Stimulated activated CD8-positive, alpha-beta memory T cell treated with anti-CD3 and anti-CD28 coated beads, Interleukin-15, amount 100 ng/mL, for 1 hour (primary cell): ENCODE measurements around the gene STMN1.
A peak's percentile ranks its signal among the peaks of the same experiment; 100 is the strongest.

Experiments
- DNase-seq: peaks from one replicate; pipeline ENCODE4 v3.0.0-alpha.2; 2020; ENCODE audit warnings: low read depth

STMN1 gene

GRCh38 chr1:25922056-25922970, 16.1 kb upstream of the STMN1 start:
- no peak for DNase-seq

- no peak for DNase-seq
Observed at GRCh38 chr1:25918615-25919014, 12.4 kb upstream of the STMN1 start.

- DNase-seq = no peak
Observed at GRCh38 chr1:25917996-25918395, 11.8 kb upstream of the STMN1 start.

- no peak for DNase-seq
Observed at GRCh38 chr1:25916460-25916859, 10.2 kb upstream of the STMN1 start.

GRCh38 chr1:25914074-25914995, 8.1 kb upstream of the STMN1 start:
- no peak for DNase-seq

GRCh38 chr1:25913206-25913605, 7.0 kb upstream of the STMN1 start:
- DNase-seq = no peak

GRCh38 chr1:25912076-25912831, 6.0 kb upstream of the STMN1 start:
- DNase-seq = no peak

- DNase-seq = no peak
Observed at GRCh38 chr1:25911162-25911561, 4.9 kb upstream of the STMN1 start.

GRCh38 chr1:25909040-25909439, 2.8 kb upstream of the STMN1 start:
- no peak for DNase-seq

- no peak for DNase-seq
Observed at GRCh38 chr1:25908161-25908560, 1.9 kb upstream of the STMN1 start.

GRCh38 chr1:25907601-25908000, 1.4 kb upstream of the STMN1 start:
- DNase-seq = no peak

- no peak for DNase-seq
Observed at GRCh38 chr1:25906644-25907300, 553 bp upstream of the STMN1 start.

- DNase-seq = peak; percentile 87
Observed at GRCh38 chr1:25904943-25905679, 1.1 kb downstream of the STMN1 start.

GRCh38 chr1:25903986-25904385, 2.2 kb downstream of the STMN1 start:
- no peak for DNase-seq

- no peak for DNase-seq
Observed at GRCh38 chr1:25902462-25902861, 3.8 kb downstream of the STMN1 start.

- no peak for DNase-seq
Observed at GRCh38 chr1:25900219-25900618, 6.0 kb downstream of the STMN1 start.

GRCh38 chr1:25899792-25900191, 6.4 kb downstream of the STMN1 start:
- DNase-seq = no peak

- DNase-seq = no peak
Observed at GRCh38 chr1:25898223-25899015, 7.8 kb downstream of the STMN1 start.

GRCh38 chr1:25897754-25898153, 8.5 kb downstream of the STMN1 start:
- no peak for DNase-seq

GRCh38 chr1:25896266-25896665, 10.0 kb downstream of the STMN1 start:
- DNase-seq = no peak
